Measurements from ENCODE around the gene PLEKHG1. TPM values are rescaled to one million over a fixed set of nuclear protein-coding genes. Genes with fewer than 3 reads are reported as not detected.

PLEKHG1 gene
- polyA plus RNA-seq, 2 of the 4 experiments (the other 2 are of a cell fraction) = 0.17 to 0.93 TPM

DNA sequence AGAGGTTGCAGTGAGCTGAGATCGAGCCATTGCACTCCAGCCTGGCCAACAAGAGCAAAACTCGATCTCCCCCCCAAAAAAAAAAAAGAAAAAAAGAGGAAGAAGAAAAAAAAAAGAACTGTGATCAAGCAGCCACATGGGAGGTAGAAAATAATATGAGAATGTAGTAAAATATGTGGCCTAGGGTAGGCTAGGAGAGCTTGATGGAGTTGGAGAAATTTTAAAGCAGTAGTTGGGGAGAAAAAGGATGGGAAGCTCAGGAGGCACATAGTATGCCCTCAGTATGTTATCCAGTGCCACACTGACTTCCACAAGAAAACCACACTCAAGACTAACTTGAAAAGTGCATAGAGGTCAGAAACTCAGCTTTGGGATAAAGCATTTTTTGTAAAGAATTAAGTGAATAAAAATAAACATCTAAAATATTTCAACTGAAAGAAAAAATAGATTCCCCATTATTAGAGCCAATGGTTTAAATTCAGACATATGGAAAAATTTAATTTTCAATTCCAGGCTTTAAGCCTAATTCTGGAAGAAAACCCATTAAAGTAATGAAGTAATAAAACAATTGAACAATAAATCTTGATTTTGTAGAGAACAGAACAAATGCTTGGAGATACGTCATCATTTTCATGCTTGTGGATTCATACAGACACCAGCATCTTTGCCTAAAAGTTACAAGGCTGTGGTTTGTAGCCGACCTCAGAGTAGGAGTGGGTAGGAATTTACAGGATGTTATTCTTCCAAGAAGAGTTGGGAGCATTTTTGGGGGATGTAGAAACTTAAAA lies 34.7 kb downstream of the PLEKHG1 start:
- Histone ChIP-seq H3K4me1 (no peaks in the 10 kb centered on the region), H3K27ac (no peak overlapping the region), H3K4me2 (no peak overlapping the region), H3K9me3 (no peaks in the 10 kb centered on the region), H3K4me3 (no peak overlapping the region)
- ChIA-PET CTCF (no interaction called here), POLR2A (no interaction called here)
- DNase-seq (ENCODE audit: low read depth in 1 of 2, low spot score in 1 of 2) = no peak
- TF ChIP-seq HOXB13 (CRISPR knock-in tag; IDR thresholded peaks at IDR 0.05; ENCODE audit: low read depth) = no peak
- no peak for FAIRE-seq
- ATAC-seq = no peak
- WGBS (ENCODE audit: missing lambda C conversion rate) = 39% methylated on average over 4 of the region's 4 CpGs

GRCh38 chr6:150634964-150635292 lies 35.2 kb downstream of the PLEKHG1 start:
- no peak for TF ChIP-seq CEBPB (IDR thresholded peaks at IDR 0.05)
- TF ChIP-seq, protein P1, sequence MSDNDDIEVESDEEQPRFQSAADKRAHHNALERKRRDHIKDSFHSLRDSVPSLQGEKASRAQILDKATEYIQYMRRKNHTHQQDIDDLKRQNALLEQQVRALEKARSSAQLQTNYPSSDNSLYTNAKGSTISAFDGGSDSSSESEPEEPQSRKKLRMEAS (IDR thresholded peaks at IDR 0.05) = no peak
- no peak for TF ChIP-seq MAZ (IDR thresholded peaks at IDR 0.05; ENCODE audit: borderline replicate concordance, low read depth, low read length)
- no peak for TF ChIP-seq ZC3H11A (IDR thresholded peaks at IDR 0.05)
- TF ChIP-seq FOXS1 (CRISPR knock-in tag; IDR thresholded peaks at IDR 0.05) = no peak
- TF ChIP-seq CHD2 (IDR thresholded peaks at IDR 0.05; ENCODE audit: low read length, partially characterized antibody) = no peak
- no peak for TF ChIP-seq EP300 (IDR thresholded peaks at IDR 0.05)
- TF ChIP-seq ZSCAN20 (CRISPR knock-in tag; IDR thresholded peaks at IDR 0.05) = no peak
- TF ChIP-seq HMGXB4 (CRISPR knock-in tag; IDR thresholded peaks at IDR 0.05; ENCODE audit: borderline replicate concordance) = no peak
- TF ChIP-seq CBX2 (IDR thresholded peaks at IDR 0.05; ENCODE audit: borderline replicate concordance, low read depth) = no peak
- TF ChIP-seq HDAC2 (IDR thresholded peaks at IDR 0.05) = no peak
- no peak for TF ChIP-seq PHF8 (IDR thresholded peaks at IDR 0.05; ENCODE audit: borderline replicate concordance, low read depth)
- no peak for TF ChIP-seq SREBF2 (IDR thresholded peaks at IDR 0.05)
- TF ChIP-seq NFE2L2 (conservative IDR thresholded peaks at IDR 0.05; ENCODE audit: low read length) = no peak
- TF ChIP-seq HOXB13 (CRISPR knock-in tag; IDR thresholded peaks at IDR 0.05; ENCODE audit: low read depth) = no peak
- no peak for TF ChIP-seq PBX3 (IDR thresholded peaks at IDR 0.05)
- no peak for TF ChIP-seq NPAS2 (CRISPR knock-in tag; IDR thresholded peaks at IDR 0.05; ENCODE audit: borderline replicate concordance)
- TF ChIP-seq E2F6 (IDR thresholded peaks at IDR 0.05; ENCODE audit: borderline replicate concordance, low read depth) = no peak
- DNase-seq (ENCODE audit: low read depth in 1 of 2, low spot score in 1 of 2) = no peak
- no peak for FAIRE-seq
- no peak overlapping the region for H3K4me2 ChIP-seq
- no peak for ATAC-seq
- 48% methylated on average over 1 of the region's 1 CpG for WGBS (ENCODE audit: missing lambda C conversion rate)
- H3K27ac ChIP-seq = no peak overlapping the region
- H3K4me1 ChIP-seq = no peaks in the 10 kb centered on the region
- ChIA-PET CTCF (no interaction called here), POLR2A (no interaction called here)
- no peaks in the 10 kb centered on the region for H3K9me3 ChIP-seq
- no peak overlapping the region for H3K4me3 ChIP-seq

- 29% methylated on average over 3 of the region's 3 CpGs for WGBS (ENCODE audit: missing lambda C conversion rate)
- TF ChIP-seq SMC3 (IDR thresholded peaks at IDR 0.05) = no peak
- TF ChIP-seq RCOR1 (IDR thresholded peaks at IDR 0.05; ENCODE audit: low read depth, low read length) = no peak
- no peak for TF ChIP-seq FOSL2 (IDR thresholded peaks at IDR 0.05)
- TF ChIP-seq FOSL2 (CRISPR knock-in tag; IDR thresholded peaks at IDR 0.05) = no peak
- TF ChIP-seq RAD21 (conservative IDR thresholded peaks at IDR 0.05 in 1 of 2, IDR thresholded peaks at IDR 0.05 in 1 of 2) = no peak
- no peak for TF ChIP-seq ESRRA (IDR thresholded peaks at IDR 0.05; ENCODE audit: borderline replicate concordance, low read length)
- TF ChIP-seq KDM1A (IDR thresholded peaks at IDR 0.05; ENCODE audit: low read depth) = no peak
- no peak for TF ChIP-seq HOXA7 (CRISPR knock-in tag; IDR thresholded peaks at IDR 0.05)
- TF ChIP-seq HOXB13 (CRISPR knock-in tag; IDR thresholded peaks at IDR 0.05; ENCODE audit: low read depth) = no peak
- TF ChIP-seq HMGXB4 (CRISPR knock-in tag; IDR thresholded peaks at IDR 0.05; ENCODE audit: borderline replicate concordance) = no peak
- TF ChIP-seq CEBPB (IDR thresholded peaks at IDR 0.05) = no peak
- no peak for TF ChIP-seq EHF (CRISPR knock-in tag; IDR thresholded peaks at IDR 0.05)
- TF ChIP-seq PHF8 (IDR thresholded peaks at IDR 0.05; ENCODE audit: borderline replicate concordance, low read depth) = no peak
- no peak for TF ChIP-seq EP300 (IDR thresholded peaks at IDR 0.05)
- no peak for TF ChIP-seq RARB (CRISPR knock-in tag; IDR thresholded peaks at IDR 0.05)
- TF ChIP-seq HEYL (CRISPR knock-in tag; IDR thresholded peaks at IDR 0.05) = no peak
Observed at GRCh38 chr6:150635906-150636514, 36.3 kb downstream of the PLEKHG1 start.

More at GRCh38 chr6:150635906-150636514, 36.3 kb downstream of the PLEKHG1 start:
- no peak overlapping the region for H3K27ac ChIP-seq
- ChIA-PET CTCF (no interaction called here), POLR2A (no interaction called here)
- ATAC-seq (no peak), DNase-seq (ENCODE audit: low read depth in 1 of 2, low spot score in 1 of 2) (no peak), FAIRE-seq (no peak)
- no peaks in the 10 kb centered on the region for H3K4me1 ChIP-seq
- H3K9me3 ChIP-seq = no peaks in the 10 kb centered on the region
- no peak overlapping the region for H3K4me3 ChIP-seq
- H3K4me2 ChIP-seq = no peak overlapping the region
